ENCODE measurements around the gene HSD17B12.

DNA sequence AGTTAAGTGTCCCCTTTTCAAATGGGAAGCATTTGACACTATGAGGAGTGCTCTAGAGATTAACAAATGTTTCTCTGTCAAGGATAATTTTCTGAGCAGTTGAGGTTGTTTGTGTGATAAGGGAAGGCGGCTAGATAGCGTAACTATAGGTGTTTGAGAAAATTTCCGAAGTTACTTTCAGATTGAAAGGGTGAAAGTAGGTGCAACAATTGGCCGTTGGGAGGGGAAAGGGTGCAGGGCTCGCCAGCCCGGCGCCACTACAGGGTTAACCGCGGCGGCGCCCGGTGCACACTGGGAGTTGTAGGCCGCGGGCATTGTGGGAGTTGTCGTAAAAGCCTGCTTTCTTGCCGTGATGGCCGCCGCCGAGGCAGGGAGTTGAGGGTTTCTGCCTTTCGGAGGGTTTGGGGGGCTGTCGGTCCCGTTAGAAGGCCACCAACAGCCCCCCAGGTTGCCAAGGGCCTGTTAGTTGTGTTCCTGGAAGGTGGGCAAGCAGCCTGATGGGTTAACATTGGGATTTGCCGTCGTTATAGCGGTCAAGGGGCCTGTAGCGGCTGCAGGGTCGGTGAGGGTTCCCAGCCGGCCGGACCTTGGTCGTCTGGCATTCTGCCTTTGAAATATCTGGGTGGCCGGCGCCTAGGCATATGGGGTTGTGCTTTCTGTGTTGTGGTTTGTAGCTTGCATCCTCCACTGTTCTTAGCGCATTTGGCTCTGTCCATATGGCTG lies 36.5 kb upstream of the HSD17B12 start:
- TF ChIP-seq CTCF (IDR thresholded peaks at IDR 0.05) (peak in 1 of 7 experiments; percentile 29), POLR2A (IDR thresholded peaks at IDR 0.05) (peak in 2 of 3 donors; percentile 60 to 66)
